22Rv1 (cell line): ENCODE measurements around the gene PLCH2.

ENCODE experiments used
- ZFX ChIP-seq: fragments of 450-650 bp; IDR thresholded peaks from 2 replicates; pipeline ENCODE4 v1.6.1; 2017; ENCODE audit warnings: antibody characterized with exemption, borderline replicate concordance
- TF ChIP-seq, protein P1 (sequence below): fragments of 450-650 bp; IDR thresholded peaks from 2 replicates; pipeline ENCODE4 v1.5.1; 2017; ENCODE audit warnings: mild to moderate bottlenecking

DNA sequence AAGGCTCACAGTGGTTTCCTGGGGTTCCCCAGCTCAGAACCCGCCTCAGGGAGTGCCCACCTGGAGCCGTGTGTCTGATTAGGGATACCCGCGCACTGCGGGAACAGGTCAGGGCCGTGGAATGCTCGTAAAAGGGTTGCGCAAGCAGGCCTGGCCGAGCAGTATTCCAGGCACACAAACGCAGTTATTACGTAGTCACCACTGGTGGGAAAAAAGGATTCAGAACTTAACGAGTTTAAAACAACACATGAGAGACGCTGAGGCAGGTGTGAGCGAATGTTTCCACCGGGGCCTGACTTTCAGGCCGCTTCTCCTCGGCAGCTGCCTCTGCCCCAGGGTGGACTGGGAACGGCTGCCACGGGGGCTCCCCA, 18.2 kb downstream of the PLCH2 start:
- TF ChIP-seq, protein P1, sequence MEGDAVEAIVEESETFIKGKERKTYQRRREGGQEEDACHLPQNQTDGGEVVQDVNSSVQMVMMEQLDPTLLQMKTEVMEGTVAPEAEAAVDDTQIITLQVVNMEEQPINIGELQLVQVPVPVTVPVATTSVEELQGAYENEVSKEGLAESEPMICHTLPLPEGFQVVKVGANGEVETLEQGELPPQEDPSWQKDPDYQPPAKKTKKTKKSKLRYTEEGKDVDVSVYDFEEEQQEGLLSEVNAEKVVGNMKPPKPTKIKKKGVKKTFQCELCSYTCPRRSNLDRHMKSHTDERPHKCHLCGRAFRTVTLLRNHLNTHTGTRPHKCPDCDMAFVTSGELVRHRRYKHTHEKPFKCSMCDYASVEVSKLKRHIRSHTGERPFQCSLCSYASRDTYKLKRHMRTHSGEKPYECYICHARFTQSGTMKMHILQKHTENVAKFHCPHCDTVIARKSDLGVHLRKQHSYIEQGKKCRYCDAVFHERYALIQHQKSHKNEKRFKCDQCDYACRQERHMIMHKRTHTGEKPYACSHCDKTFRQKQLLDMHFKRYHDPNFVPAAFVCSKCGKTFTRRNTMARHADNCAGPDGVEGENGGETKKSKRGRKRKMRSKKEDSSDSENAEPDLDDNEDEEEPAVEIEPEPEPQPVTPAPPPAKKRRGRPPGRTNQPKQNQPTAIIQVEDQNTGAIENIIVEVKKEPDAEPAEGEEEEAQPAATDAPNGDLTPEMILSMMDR: no peak
- no peak for TF ChIP-seq ZFX
